ENCODE measurements around the gene ALDOC.

DNA sequence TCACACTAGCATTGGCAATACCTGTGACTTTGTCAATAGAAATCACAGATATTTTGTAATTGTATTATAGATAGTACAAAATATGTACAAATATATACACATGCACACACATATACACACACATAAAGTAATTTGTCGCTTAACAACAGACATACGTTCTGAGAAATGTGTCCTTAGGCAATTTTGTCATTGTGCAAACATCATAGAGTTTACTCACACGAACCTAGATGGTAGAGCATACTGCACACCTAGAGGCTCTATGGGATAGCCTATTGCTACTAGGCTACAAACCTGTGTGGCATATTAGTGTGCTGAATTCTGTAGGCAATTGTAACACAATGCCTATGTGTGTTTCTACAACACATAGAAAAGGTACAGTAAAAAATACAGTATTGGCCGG is 35.3 kb downstream of the ALDOC start:
- TF ChIP-seq, protein P1, sequence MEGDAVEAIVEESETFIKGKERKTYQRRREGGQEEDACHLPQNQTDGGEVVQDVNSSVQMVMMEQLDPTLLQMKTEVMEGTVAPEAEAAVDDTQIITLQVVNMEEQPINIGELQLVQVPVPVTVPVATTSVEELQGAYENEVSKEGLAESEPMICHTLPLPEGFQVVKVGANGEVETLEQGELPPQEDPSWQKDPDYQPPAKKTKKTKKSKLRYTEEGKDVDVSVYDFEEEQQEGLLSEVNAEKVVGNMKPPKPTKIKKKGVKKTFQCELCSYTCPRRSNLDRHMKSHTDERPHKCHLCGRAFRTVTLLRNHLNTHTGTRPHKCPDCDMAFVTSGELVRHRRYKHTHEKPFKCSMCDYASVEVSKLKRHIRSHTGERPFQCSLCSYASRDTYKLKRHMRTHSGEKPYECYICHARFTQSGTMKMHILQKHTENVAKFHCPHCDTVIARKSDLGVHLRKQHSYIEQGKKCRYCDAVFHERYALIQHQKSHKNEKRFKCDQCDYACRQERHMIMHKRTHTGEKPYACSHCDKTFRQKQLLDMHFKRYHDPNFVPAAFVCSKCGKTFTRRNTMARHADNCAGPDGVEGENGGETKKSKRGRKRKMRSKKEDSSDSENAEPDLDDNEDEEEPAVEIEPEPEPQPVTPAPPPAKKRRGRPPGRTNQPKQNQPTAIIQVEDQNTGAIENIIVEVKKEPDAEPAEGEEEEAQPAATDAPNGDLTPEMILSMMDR (IDR thresholded peaks at IDR 0.05; ENCODE audit: low read length) = no peak
- TF ChIP-seq EZH2phosphoT487 (IDR thresholded peaks at IDR 0.05; ENCODE audit: low read length) (no peak), EZH2 (optimal IDR thresholded peaks at IDR 0.05; ENCODE audit: low read depth, low read length) (no peak)
